Measurements from ENCODE around the gene IL33. TPM values are rescaled to one million over a fixed set of nuclear protein-coding genes. Genes with fewer than 3 reads are reported as not detected.

The IL33 gene, protein sequence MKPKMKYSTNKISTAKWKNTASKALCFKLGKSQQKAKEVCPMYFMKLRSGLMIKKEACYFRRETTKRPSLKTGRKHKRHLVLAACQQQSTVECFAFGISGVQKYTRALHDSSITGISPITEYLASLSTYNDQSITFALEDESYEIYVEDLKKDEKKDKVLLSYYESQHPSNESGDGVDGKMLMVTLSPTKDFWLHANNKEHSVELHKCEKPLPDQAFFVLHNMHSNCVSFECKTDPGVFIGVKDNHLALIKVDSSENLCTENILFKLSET
- total RNA-seq (2022; extraction: Qiagen RNA extraction; ENCODE audit: low read depth), result 0.75 to 1.5 TPM (median 1.2 TPM) in 5 replicates

DNA sequence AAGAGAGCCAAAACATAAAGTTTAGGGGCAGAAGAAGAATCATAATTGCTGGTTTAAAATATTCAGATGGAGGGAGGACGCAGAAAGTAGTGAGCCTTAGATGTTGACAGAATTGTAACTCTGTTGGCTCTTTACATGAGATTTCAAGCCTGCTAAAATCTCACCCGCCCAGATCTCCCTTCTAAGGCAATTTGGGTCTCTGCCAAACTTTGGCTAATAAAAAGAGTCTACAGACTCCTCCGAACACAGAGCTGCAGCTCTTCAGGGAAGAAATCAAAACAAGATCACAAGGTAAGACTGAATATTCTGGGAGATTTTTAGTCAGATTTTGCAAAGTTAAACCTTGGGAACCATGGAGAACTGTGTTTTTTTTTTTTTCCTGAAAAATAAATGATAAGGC is at the start of gene IL33:
Gene IL33 (plus strand): TSS at position 246 of the 400 bp plus-strand sequence. CDS start 25,888 bp downstream, outside the sequence.

Other genes with a start within 250 kb of the IL33 start
- gene RANBP6, start 200.2 kb upstream of the IL33 start, total RNA-seq (2022; extraction: Qiagen RNA extraction; ENCODE audit: low read depth), result 11.5 to 19.8 TPM (median 14.8 TPM) in 5 replicates
- gene TPD52L3, start 112.6 kb downstream of the IL33 start, total RNA-seq (2022; extraction: Qiagen RNA extraction; ENCODE audit: low read depth), result not detected in 5 replicates
- 26.6 to 33.8 TPM (median 31.6 TPM) in 5 replicates for gene UHRF2, start 197.4 kb downstream of the IL33 start, total RNA-seq (2022; extraction: Qiagen RNA extraction; ENCODE audit: low read depth)